HCT116 (cell line): Measurements from ENCODE around the gene C11orf91. TPM values are rescaled to one million over a fixed set of nuclear protein-coding genes. Genes with fewer than 3 reads are reported as not detected.

Experiments used
- ATAC-seq: fragments of 200-7000 bp; cut with Tn5 transposase; 2 replicates; pipeline ENCODE4 v1.9.1; 2020; ENCODE audit warnings: mild to moderate bottlenecking, moderate library complexity
- BruUV-seq: library from RNA; stranded (reverse); fragments of 400-500 nt; replicated peaks from 2 replicates; lab custom pipeline; 2021; lab: Mats Ljungman, UMichigan
- CTCF ChIA-PET: fragments of 300-600 bp; sonication (Branson Sonifier 250); formaldehyde crosslinking; loops from one replicate; lab custom pipeline; 2021; ENCODE audit warnings: antibody characterized with exemption; lab: Charles Lee
- POLR2A ChIA-PET: fragments of 300-600, 350-600 bp; sonication (Branson Sonifier 250); formaldehyde crosslinking; loops from one replicate; lab custom pipeline; 2021; ENCODE audit warnings: antibody characterized with exemption; lab: Charles Lee
- RAD21 ChIA-PET, 2 experiments: fragments of 300-600 bp; sonication (Branson Sonifier 250); formaldehyde crosslinking; loops; one replicate each; lab custom pipeline; 2023; ENCODE audit warnings: low total read pairs in 2 of 2; ENCODE audit not compliant: uncharacterized antibody in 2 of 2, unreplicated experiment in 2 of 2, low non-redundant PET in 1 of 2; lab: Charles Lee
- DNase-seq: peaks from one replicate; pipeline ENCODE4 v3.0.0-alpha.2; 2010; ENCODE audit warnings: low read depth, low spot score
- H2AFZ ChIP-seq: fragments of 200-600 bp; shearing (Covaris generic), sonication (generic); 2 replicates; pipeline ENCODE4 v1.6.1; 2017; ENCODE audit warnings: low read depth, mixed run types, mixed read lengths, antibody characterized with exemption, low read length; ENCODE audit not compliant: poor library complexity, severe bottlenecking
- H3K27ac ChIP-seq: 2 replicates; pipeline ENCODE4 v1.5.1; 2012; ENCODE audit warnings: low read depth, low read length
- H3K27me3 ChIP-seq: fragments of 200-600 bp; sonication (generic); 2 replicates; pipeline ENCODE4 v1.6.1; 2016; ENCODE audit warnings: mixed run types, low read length, mixed read lengths; ENCODE audit not compliant: insufficient read depth
- H3K36me3 ChIP-seq, 2 experiments: fragments of 200-500 bp in 1 of 2; fragments of 200-600 bp in 1 of 2; sonication (Bioruptor generic) in 1 of 2; sonication (generic) in 1 of 2; 2 replicates each; pipeline versions ENCODE4 v1.5.1 to v1.6.1; 2014 to 2016; ENCODE audit warnings: low read length in 2 of 2, inconsistent platforms in 1 of 2, mixed read lengths in 1 of 2, mixed run types in 1 of 2; ENCODE audit not compliant: insufficient read depth in 2 of 2, control insufficient read depth in 1 of 2
- H3K4me1 ChIP-seq, 2 experiments: fragments of 200-600 bp in 1 of 2; sonication (generic) in 1 of 2; 2 replicates each; pipeline versions ENCODE4 v1.5.1 to v1.6.1; 2012 to 2017; ENCODE audit warnings: low read length in 2 of 2, inconsistent platforms in 1 of 2, mild to moderate bottlenecking in 1 of 2, mixed read lengths in 1 of 2, mixed run types in 1 of 2, moderate library complexity in 1 of 2; ENCODE audit not compliant: insufficient read depth in 2 of 2, control insufficient read depth in 1 of 2
- H3K4me2 ChIP-seq: fragments of 200-600 bp; sonication (generic); 2 replicates; pipeline ENCODE4 v1.6.1; 2017; ENCODE audit warnings: mixed run types, low read length, mixed read lengths
- H3K4me3 ChIP-seq, 2 experiments: fragments of 200-600 bp in 1 of 2; sonication (generic) in 1 of 2; replicated peaks in 1 of 2; 2 replicates each; pipeline ENCODE4 v1.5.1; 2011 to 2016; ENCODE audit warnings: low read length in 2 of 2, control low read depth in 1 of 2, low read depth in 1 of 2, mild to moderate bottlenecking in 1 of 2, mixed read lengths in 1 of 2, mixed run types in 1 of 2
- H3K79me2 ChIP-seq: fragments of 200-600 bp; sonication (generic); 2 replicates; pipeline ENCODE4 v1.6.1; 2017; ENCODE audit warnings: mild to moderate bottlenecking, mixed run types, low read length, moderate library complexity, mixed read lengths; ENCODE audit not compliant: insufficient read depth
- H3K9ac ChIP-seq: fragments of 200-600 bp; sonication (generic); 2 replicates; pipeline ENCODE4 v1.6.1; 2016; ENCODE audit warnings: low read length, mixed read lengths
- H3K9me2 ChIP-seq: fragments of 200-600 bp; sonication (generic), shearing (Covaris generic); 2 replicates; pipeline ENCODE4 v1.6.1; 2017; ENCODE audit warnings: mixed run types, mild to moderate bottlenecking, moderate library complexity; ENCODE audit not compliant: insufficient read depth
- H3K9me3 ChIP-seq, 2 experiments: fragments of 200-500 bp in 1 of 2; fragments of 200-600 bp in 1 of 2; sonication (Bioruptor generic) in 1 of 2; sonication (generic) in 1 of 2; 2 replicates each; pipeline ENCODE4 v1.6.1; 2014 to 2017; ENCODE audit warnings: low read length in 2 of 2, mixed read lengths in 2 of 2, inconsistent platforms in 1 of 2, low read depth in 1 of 2, mild to moderate bottlenecking in 1 of 2, mixed run types in 1 of 2, moderate library complexity in 1 of 2; ENCODE audit not compliant: control insufficient read depth in 1 of 2, insufficient read depth in 1 of 2
- H4K20me1 ChIP-seq: fragments of 200-600 bp; sonication (generic), shearing (Covaris generic); 2 replicates; pipeline ENCODE4 v1.6.1; 2017; ENCODE audit warnings: mixed run types, mild to moderate bottlenecking, moderate library complexity; ENCODE audit not compliant: insufficient read depth
- CBX3 ChIP-seq: IDR thresholded peaks from 2 replicates; pipeline ENCODE4 v1.6.1; 2012; ENCODE audit warnings: low read depth
- CTCF ChIP-seq, 3 experiments: fragments of 200-600 bp in 1 of 3; sonication (generic) in 1 of 3; IDR thresholded peaks in 2 of 3; conservative IDR thresholded peaks in 1 of 3; 2 replicates each; pipeline ENCODE4 v1.5.1; 2012 to 2017; ENCODE audit warnings: low read depth in 2 of 3, low read length in 2 of 3, antibody characterized with exemption in 1 of 3, borderline replicate concordance in 1 of 3, control low read depth in 1 of 3, mild to moderate bottlenecking in 1 of 3, mixed read lengths in 1 of 3, mixed run types in 1 of 3, moderate library complexity in 1 of 3; ENCODE audit not compliant: insufficient read depth in 1 of 3
- EGR1 ChIP-seq: IDR thresholded peaks from 2 replicates; pipeline ENCODE4 v1.6.1; 2012; ENCODE audit warnings: low read depth
- FOSL1 ChIP-seq: IDR thresholded peaks from 2 replicates; pipeline ENCODE4 v1.6.1; 2012; ENCODE audit warnings: low read depth
- JUND ChIP-seq: IDR thresholded peaks from 2 replicates; pipeline ENCODE4 v1.6.1; 2012
- MAX ChIP-seq: IDR thresholded peaks from 2 replicates; pipeline ENCODE4 v1.6.1; 2012
- RAD21 ChIP-seq: IDR thresholded peaks from 2 replicates; pipeline ENCODE4 v1.6.1; 2012; ENCODE audit warnings: low read depth, mild to moderate bottlenecking
- SIN3A ChIP-seq: IDR thresholded peaks from 2 replicates; pipeline ENCODE4 v1.6.1; 2012; ENCODE audit warnings: low read depth
- SP1 ChIP-seq: IDR thresholded peaks from 2 replicates; pipeline ENCODE4 v1.6.1; 2012; ENCODE audit warnings: low read depth
- TCF7L2 ChIP-seq: IDR thresholded peaks from 2 replicates; pipeline ENCODE4 v1.7.0; 2011; ENCODE audit warnings: borderline replicate concordance, inconsistent platforms; ENCODE audit not compliant: insufficient read depth, insufficient read length; ENCODE audit errors: extremely low read depth
- ZBTB33 ChIP-seq: IDR thresholded peaks from 2 replicates; pipeline ENCODE4 v1.6.1; 2011; ENCODE audit warnings: mild to moderate bottlenecking, low read length, moderate library complexity; ENCODE audit not compliant: insufficient replicate concordance; ENCODE audit errors: extremely low read depth
- ZFX ChIP-seq: fragments of 450-650 bp; IDR thresholded peaks from 2 replicates; pipeline ENCODE4 v1.6.1; 2017
- intact Hi-C: fragments of 100-400 bp; cut with micrococcal nuclease; formaldehyde crosslinking; loops from 2 replicates; pipeline ENCODE4 v1.10.0; 2022
- total RNA-seq: library from RNA; stranded (reverse); gene quantifications from one replicate; pipeline ENCODE4 v1.2.1, GENCODE V29; 2021; ENCODE audit not compliant: unreplicated experiment

The C11orf91 gene
- total RNA-seq, 1 experiment from 2014 or later = 0.54 TPM

- H3K9me3 ChIP-seq = no peaks in the 10 kb centered on the region
- ChIA-PET POLR2A (interaction anchor here (1.1 to 4.6 kb wide), 3 partner anchors 9 to 143 kb away, joined by 5 to 38 read pairs (median 11); no protein-coding TSS in a partner anchor), CTCF (interaction anchor here (0.6 to 4.3 kb wide), 2 partner anchors 43 to 135 kb away, joined by 3 to 16 read pairs; no protein-coding TSS in a partner anchor), RAD21 (interaction anchor here (0.6 to 0.7 kb wide), 2 partner anchors 15 to 37 kb away, joined by 3 to 4 read pairs; no protein-coding TSS in a partner anchor)
- no peaks in the 10 kb centered on the region for H3K9me2 ChIP-seq
- intact Hi-C loops = loop anchor here (5.0 kb wide), 1 partner anchor 37 kb away; the partner anchor contains the start of gene CD59
- no peaks in the 10 kb centered on the region for H3K79me2 ChIP-seq
- TF ChIP-seq JUND (no peak), EGR1 (no peak), ZFX (no peak), TCF7L2 (no peak), SP1 (no peak), FOSL1 (no peak), CTCF (IDR thresholded peaks at IDR 0.05 in 2 of 3, conservative IDR thresholded peaks at IDR 0.05 in 1 of 3; ENCODE audit: borderline replicate concordance in 1 of 3, insufficient read depth in 1 of 3, low read depth in 2 of 3, low read length in 2 of 3) (no peak), MAX (no peak), ZBTB33 (no peak), CBX3 (no peak), RAD21 (no peak), SIN3A (no peak)
- no peaks in the 10 kb centered on the region for H4K20me1 ChIP-seq
- peaks cover 13 to 71% of the 10 kb centered on the region in 2 experiments for H3K4me1 ChIP-seq
- H2AFZ ChIP-seq = no peak overlapping the region
- no peak overlapping the region for H3K27ac ChIP-seq
- H3K9ac ChIP-seq = no peak overlapping the region
- peak overlapping the region; percentile 88 for H3K4me2 ChIP-seq
- BruUV-seq = no TSS peak
- ATAC-seq (no peak), DNase-seq (no peak)
- H3K27me3 ChIP-seq = no peaks in the 10 kb centered on the region
- H3K36me3 ChIP-seq = 0 out of 4 replicates have a peak, but pooled peaks cover 0 to 4% of the 10 kb centered on the region in 2 experiments
- peak overlapping the region in 1 of 2 experiments; percentile 52; a peak in 1 of 4 replicates for H3K4me3 ChIP-seq
Observed at GRCh38 chr11:33700063-33700501, 544 bp downstream of the C11orf91 start.
